HepG2 (cell line): ENCODE data around the gene GPR149. TPM values are rescaled to one million over a fixed set of nuclear protein-coding genes. Genes with fewer than 3 reads are reported as not detected.

Experiments used
- ATAC-seq: fragments of 200-7000 bp; cut with Tn5 transposase; 3 replicates; pipeline ENCODE4 v1.9.1; 2020; ENCODE audit warnings: mild to moderate bottlenecking, moderate library complexity
- BruUV-seq: library from RNA; stranded (reverse); fragments of 400-500 nt; replicated peaks from 2 replicates; lab custom pipeline; 2021; lab: Mats Ljungman, UMichigan
- CTCF ChIA-PET: fragments of 300-600 bp; formaldehyde crosslinking; extraction: SDS; loops from one replicate; lab custom pipeline; 2021; ENCODE audit warnings: low total read pairs, inconsistent platforms, low intra/inter-chr PET ratio; lab: Yijun Ruan, JAX
- POLR2A ChIA-PET: fragments of 350-600 bp; sonication (Branson Sonifier 250); formaldehyde crosslinking; loops from one replicate; lab custom pipeline; 2020; ENCODE audit warnings: antibody characterized with exemption, inconsistent platforms; lab: Yijun Ruan, JAX
- DNase-seq: peaks from one replicate; pipeline ENCODE4 v3.0.0-alpha.2; 2015; ENCODE audit warnings: low spot score
- FAIRE-seq: peaks from 3 replicates; lab custom pipeline; 2011; peaks lifted over from hg19 to GRCh38; lab: Jason Lieb, UNC
- H2AFZ ChIP-seq: one replicate; pipeline ENCODE4 v1.6.1; 2011; ENCODE audit warnings: low read length, inconsistent platforms
- H3K27ac ChIP-seq: fragments of 300-600 bp; 3 replicates; pipeline ENCODE4 v1.8.0; 2011; ENCODE audit warnings: mixed run types, mild to moderate bottlenecking, mixed read lengths, low read length, inconsistent platforms; ENCODE audit not compliant: insufficient read depth; ENCODE audit errors: extremely low read length
- H3K27me3 ChIP-seq, 2 experiments: fragments of 200-600 bp in 1 of 2; 2 replicates in 1 of 2; 3 replicates in 1 of 2; pipeline versions ENCODE4 v1.6.0 to v1.8.0; 2011; ENCODE audit warnings: low read length in 2 of 2, mild to moderate bottlenecking in 2 of 2, moderate library complexity in 2 of 2, inconsistent platforms in 1 of 2; ENCODE audit not compliant: insufficient read depth in 2 of 2, control insufficient read depth in 1 of 2
- H3K36me3 ChIP-seq, 2 experiments: fragments of 200-600 bp in 1 of 2; replicated peaks in 1 of 2; 2 replicates in 1 of 2; 3 replicates in 1 of 2; pipeline versions ENCODE4 v1.5.1 to v1.8.0; 2011; ENCODE audit warnings: low read length in 2 of 2, inconsistent platforms in 1 of 2; ENCODE audit not compliant: insufficient read depth in 2 of 2, control insufficient read depth in 1 of 2
- H3K4me1 ChIP-seq: 2 replicates; pipeline ENCODE4 v1.5.1; 2012; ENCODE audit warnings: low read length, inconsistent platforms; ENCODE audit not compliant: insufficient read depth
- H3K4me2 ChIP-seq: 2 replicates; pipeline ENCODE4 v1.6.0; 2011; ENCODE audit warnings: low read depth, low read length, inconsistent platforms
- H3K4me3 ChIP-seq, 3 experiments: fragments of 200-600 bp in 1 of 3; sonication (generic), shearing (Covaris generic) in 1 of 3; replicated peaks in 1 of 3; 2 replicates each; pipeline ENCODE4 v1.5.1; 2011 to 2016; ENCODE audit warnings: low read length in 3 of 3, inconsistent platforms in 2 of 3, low read depth in 2 of 3, mild to moderate bottlenecking in 2 of 3, control low read depth in 1 of 3, mixed read lengths in 1 of 3; ENCODE audit not compliant: insufficient read depth in 1 of 3
- H3K79me2 ChIP-seq: one replicate; pipeline ENCODE4 v1.6.1; 2011; ENCODE audit warnings: low read length, inconsistent platforms; ENCODE audit not compliant: insufficient read depth
- H3K9ac ChIP-seq: 2 replicates; pipeline ENCODE4 v1.6.0; 2011; ENCODE audit warnings: mild to moderate bottlenecking, low read depth, low read length, inconsistent platforms; ENCODE audit not compliant: insufficient read depth
- H3K9me3 ChIP-seq: 2 replicates; pipeline ENCODE4 v1.5.1; 2012; ENCODE audit warnings: mild to moderate bottlenecking, low read length
- H4K20me1 ChIP-seq: 2 replicates; pipeline ENCODE4 v1.6.0; 2011; ENCODE audit warnings: inconsistent platforms, mild to moderate bottlenecking, low read length, moderate library complexity; ENCODE audit not compliant: insufficient read depth
- KDM4B ChIP-seq: sonication (generic); formaldehyde crosslinking; IDR thresholded peaks from 2 replicates; pipeline ENCODE4 v1.4.0; 2020; ENCODE audit warnings: missing genetic modification reagents
- MTA3 ChIP-seq: sonication (generic); formaldehyde crosslinking; IDR thresholded peaks from 2 replicates; pipeline ENCODE4 v1.4.0; 2020; ENCODE audit warnings: missing genetic modification reagents
- ZNF101 ChIP-seq: sonication (generic); formaldehyde crosslinking; IDR thresholded peaks from 2 replicates; pipeline ENCODE4 v1.4.0; 2020; ENCODE audit warnings: mild to moderate bottlenecking, low read depth, missing genetic modification reagents, borderline replicate concordance
- ZNF17 ChIP-seq: sonication (generic); formaldehyde crosslinking; IDR thresholded peaks from 2 replicates; pipeline ENCODE4 v1.5.0; 2020; ENCODE audit warnings: mild to moderate bottlenecking, missing genetic modification reagents
- ZNF354B ChIP-seq: sonication (generic); formaldehyde crosslinking; IDR thresholded peaks from 2 replicates; pipeline ENCODE4 v1.8.0; 2022; ENCODE audit warnings: mild to moderate bottlenecking, missing genetic modification reagents
- WGBS: methylation state at CpG from one replicate; pipeline ENCODE4 v1.1.6; 2017; ENCODE audit warnings: low lambda C conversion rate; 5-methylcytosine and 5-hydroxymethylcytosine counted together
- in situ Hi-C: cut with HindIII; loops from 2 replicates; pipeline ENCODE4 v1.10.0; 2017; ENCODE audit warnings: low pct_unique_long_range_greater_than_20kb; ENCODE audit not compliant: extremely low pct_ligation_motif_present
- intact Hi-C: fragments of 100-400 bp; cut with micrococcal nuclease; formaldehyde crosslinking; loops from one replicate; pipeline ENCODE4 v1.10.0; 2022; ENCODE audit not compliant: unreplicated experiment
- polyA plus RNA-seq, 8 experiments: library from polyadenylated mRNA; depleted of rRNA in 3 of 8; stranded (reverse) in 7 of 8; unstranded in 1 of 8; fragments of >200 nt; fragmentation: Illumina TruSeq in 4 of 8; extraction: Trizol in 4 of 8; gene quantifications; 2 replicates each; pipeline versions ENCODE4 v1.2.1 to v1.2.3, GENCODE V29; 2011 to 2016; ENCODE audit warnings: low read depth in 4 of 8, missing spikeins in 1 of 8, mixed read lengths in 1 of 8; ENCODE audit not compliant: insufficient read depth in 1 of 8
- total RNA-seq, 5 experiments: library from RNA; depleted of rRNA; stranded (reverse); fragments of >200 nt; fragmentation: Illumina TruSeq; extraction: Trizol; gene quantifications; 2 replicates each; pipeline ENCODE4 v1.2.3, GENCODE V29; 2016; ENCODE audit warnings: low read depth in 1 of 5
- TF ChIP-seq, protein P1 (sequence below): sonication (generic); formaldehyde crosslinking; IDR thresholded peaks from 2 replicates; pipeline ENCODE4; 2020; ENCODE audit warnings: missing genetic modification reagents, mild to moderate bottlenecking, borderline replicate concordance
- TF ChIP-seq, protein P2 (sequence below): sonication (generic); formaldehyde crosslinking; IDR thresholded peaks from 2 replicates; pipeline ENCODE4 v1.5.0; 2020; ENCODE audit warnings: missing genetic modification reagents, mild to moderate bottlenecking, borderline replicate concordance

Gene GPR149
- total and polyA plus RNA-seq, 2 of the 13 experiments (the other 11 are each of a cell fraction or from before 2014, with no cell fraction given) = not detected

DNA sequence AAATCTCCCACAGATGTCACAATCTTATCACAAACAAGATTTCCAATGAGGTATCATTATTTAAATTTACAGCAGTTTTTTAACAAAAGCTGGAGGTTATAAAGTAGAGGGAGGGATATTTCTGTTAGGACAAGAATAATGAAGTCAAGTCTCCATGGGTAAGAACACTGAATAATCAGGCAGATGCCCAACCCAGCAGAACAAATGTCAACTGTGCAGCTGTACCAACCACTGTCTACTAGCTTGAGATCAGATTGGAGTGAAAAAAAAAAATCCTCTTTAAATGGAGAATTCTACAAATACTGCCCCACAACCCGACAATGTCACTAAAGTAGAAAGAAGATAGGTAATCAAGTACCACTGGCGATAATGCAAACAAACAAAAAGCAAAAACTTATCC is 136.0 kb downstream of the GPR149 start:
- POLR2A ChIA-PET = no interaction called here
- DNase-seq (no peak), FAIRE-seq (no peak)

More for the DNA sequence above, 136.0 kb downstream of the GPR149 start:
- Histone ChIP-seq H3K36me3 (peaks cover 5 to 59% of the 10 kb centered on the region in 2 experiments), H3K4me3 (no peak overlapping the region), H3K79me2 (no peaks in the 10 kb centered on the region), H3K27ac (no peak overlapping the region), H3K27me3 (no peaks in the 10 kb centered on the region), H3K4me1 (no peaks in the 10 kb centered on the region), H3K4me2 (no peak overlapping the region), H3K9me3 (no peaks in the 10 kb centered on the region), H2AFZ (no peak overlapping the region), H4K20me1 (no peaks in the 10 kb centered on the region), H3K9ac (no peak overlapping the region)
- no TSS peak for BruUV-seq
- in situ Hi-C loops (no loop called here), intact Hi-C loops (no loop called here)
- no peak for ATAC-seq
- TF ChIP-seq ZNF354B (CRISPR knock-in tag) (no peak), ZNF17 (no peak), ZNF101 (CRISPR knock-in tag) (no peak), MTA3 (CRISPR knock-in tag) (no peak), KDM4B (CRISPR knock-in tag) (no peak)
- TF ChIP-seq, protein P1, sequence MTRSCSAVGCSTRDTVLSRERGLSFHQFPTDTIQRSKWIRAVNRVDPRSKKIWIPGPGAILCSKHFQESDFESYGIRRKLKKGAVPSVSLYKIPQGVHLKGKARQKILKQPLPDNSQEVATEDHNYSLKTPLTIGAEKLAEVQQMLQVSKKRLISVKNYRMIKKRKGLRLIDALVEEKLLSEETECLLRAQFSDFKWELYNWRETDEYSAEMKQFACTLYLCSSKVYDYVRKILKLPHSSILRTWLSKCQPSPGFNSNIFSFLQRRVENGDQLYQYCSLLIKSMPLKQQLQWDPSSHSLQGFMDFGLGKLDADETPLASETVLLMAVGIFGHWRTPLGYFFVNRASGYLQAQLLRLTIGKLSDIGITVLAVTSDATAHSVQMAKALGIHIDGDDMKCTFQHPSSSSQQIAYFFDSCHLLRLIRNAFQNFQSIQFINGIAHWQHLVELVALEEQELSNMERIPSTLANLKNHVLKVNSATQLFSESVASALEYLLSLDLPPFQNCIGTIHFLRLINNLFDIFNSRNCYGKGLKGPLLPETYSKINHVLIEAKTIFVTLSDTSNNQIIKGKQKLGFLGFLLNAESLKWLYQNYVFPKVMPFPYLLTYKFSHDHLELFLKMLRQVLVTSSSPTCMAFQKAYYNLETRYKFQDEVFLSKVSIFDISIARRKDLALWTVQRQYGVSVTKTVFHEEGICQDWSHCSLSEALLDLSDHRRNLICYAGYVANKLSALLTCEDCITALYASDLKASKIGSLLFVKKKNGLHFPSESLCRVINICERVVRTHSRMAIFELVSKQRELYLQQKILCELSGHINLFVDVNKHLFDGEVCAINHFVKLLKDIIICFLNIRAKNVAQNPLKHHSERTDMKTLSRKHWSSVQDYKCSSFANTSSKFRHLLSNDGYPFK (CRISPR knock-in tag) = no peak
- TF ChIP-seq, protein P2, sequence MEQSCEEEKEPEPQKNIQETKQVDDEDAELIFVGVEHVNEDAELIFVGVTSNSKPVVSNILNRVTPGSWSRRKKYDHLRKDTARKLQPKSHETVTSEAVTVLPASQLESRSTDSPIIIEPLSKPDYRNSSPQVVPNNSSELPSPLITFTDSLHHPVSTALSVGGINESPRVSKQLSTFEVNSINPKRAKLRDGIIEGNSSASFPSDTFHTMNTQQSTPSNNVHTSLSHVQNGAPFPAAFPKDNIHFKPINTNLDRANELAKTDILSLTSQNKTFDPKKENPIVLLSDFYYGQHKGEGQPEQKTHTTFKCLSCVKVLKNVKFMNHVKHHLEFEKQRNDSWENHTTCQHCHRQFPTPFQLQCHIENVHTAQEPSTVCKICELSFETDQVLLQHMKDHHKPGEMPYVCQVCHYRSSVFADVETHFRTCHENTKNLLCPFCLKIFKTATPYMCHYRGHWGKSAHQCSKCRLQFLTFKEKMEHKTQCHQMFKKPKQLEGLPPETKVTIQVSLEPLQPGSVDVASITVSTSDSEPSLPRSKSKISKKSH = no peak
- WGBS = 100% methylated on average over 2 of the region's 2 CpGs
- CTCF ChIA-PET = no interaction called here
